Inferior parietal cortex (tissue), 1 donor: ENCODE data around the gene MBD6.
"Not testable (repeated sequence)": the region's sequence is repeated elsewhere in the genome, so short reads cannot be mapped to it uniquely, and the experiment has no call there.

Source experiments
- DNase-seq: peaks from one replicate; pipeline ENCODE4 v3.0.0-alpha.2; 2016; ENCODE audit errors: extremely low spot score

Gene MBD6

DNA sequence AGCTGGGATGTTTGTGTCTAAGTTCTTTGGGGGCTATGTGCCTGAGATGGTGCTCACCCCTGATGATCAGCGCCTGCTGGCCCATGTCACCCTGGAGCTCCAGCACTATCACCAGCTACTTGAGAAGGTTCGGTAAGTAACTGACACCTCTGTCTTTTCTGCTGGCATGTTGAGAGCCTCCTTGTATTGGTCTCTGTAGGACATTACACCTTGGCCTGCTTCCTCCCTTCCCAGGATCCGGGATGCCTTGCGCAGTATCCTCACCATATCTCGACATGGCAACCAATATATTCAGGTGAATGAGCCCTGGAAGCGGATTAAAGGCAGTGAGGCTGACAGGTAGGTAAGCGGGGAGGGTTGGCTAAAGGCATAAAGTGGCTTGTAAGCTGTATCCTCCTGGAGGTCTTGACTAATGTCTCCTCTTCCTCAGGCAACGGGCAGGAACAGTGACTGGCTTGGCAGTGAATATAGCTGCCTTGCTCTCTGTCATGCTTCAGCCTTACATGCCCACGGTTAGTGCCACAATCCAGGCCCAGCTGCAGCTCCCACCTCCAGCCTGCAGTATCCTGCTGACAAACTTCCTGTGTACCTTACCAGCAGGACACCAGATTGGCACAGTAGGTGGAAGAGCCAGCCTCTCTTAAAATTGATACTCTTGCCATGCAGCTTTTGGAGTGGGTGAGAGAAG, 7.8 kb upstream of the MBD6 start:
- no peak for DNase-seq

DNA sequence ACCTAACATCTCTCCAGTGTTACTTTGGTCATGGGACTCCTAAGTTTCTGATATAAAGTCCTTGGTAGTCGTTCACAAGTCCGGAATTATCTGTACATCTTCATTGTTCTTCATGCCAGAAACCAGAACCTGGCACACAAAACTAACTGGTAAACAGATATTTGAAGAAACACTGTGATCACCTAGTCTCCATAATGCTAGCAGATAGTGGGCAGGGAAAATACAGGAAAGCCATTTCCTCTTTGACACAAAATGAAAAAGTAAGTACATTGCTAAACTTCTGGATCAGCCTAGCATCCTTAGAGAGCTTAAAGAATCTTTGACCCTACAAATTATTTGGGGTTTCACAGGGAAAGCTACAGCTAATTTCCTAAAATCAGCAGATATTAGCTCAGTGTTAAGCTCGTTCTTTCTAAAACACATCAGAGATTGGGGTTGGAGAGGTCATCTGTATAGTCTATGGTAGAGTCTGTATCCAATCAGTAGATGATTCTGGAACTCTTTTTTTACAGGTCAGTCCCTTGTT, 7.2 kb upstream of the MBD6 start:
- no peak for DNase-seq

DNA sequence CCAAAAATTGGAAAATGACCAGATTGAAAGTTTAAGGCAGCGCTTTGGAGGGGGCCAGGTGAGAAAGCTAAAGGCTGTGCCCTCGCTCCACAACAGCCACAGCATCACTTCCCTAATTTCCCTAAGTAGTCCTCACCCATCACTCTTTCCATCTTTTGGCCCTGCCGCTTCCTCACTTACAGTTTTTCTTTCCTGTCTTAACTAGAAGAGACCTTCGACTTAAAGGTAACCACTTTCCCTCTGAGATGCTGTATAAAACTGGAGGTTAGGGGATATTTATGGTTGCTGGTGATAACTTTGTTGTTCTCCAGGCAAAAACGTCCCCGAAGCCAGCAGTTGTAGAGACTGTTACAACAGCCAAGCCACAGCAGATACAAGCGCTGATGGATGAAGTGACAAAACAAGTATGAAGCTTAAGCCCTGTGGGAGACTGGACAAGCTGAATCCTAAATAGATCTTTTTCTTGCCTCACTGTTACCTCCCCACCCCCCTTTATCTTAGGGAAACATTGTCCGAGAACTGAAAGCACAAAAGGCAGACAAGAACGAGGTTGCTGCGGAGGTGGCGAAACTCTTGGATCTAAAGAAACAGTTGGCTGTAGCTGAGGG, 6.6 kb upstream of the MBD6 start:
- DNase-seq = no peak

DNA sequence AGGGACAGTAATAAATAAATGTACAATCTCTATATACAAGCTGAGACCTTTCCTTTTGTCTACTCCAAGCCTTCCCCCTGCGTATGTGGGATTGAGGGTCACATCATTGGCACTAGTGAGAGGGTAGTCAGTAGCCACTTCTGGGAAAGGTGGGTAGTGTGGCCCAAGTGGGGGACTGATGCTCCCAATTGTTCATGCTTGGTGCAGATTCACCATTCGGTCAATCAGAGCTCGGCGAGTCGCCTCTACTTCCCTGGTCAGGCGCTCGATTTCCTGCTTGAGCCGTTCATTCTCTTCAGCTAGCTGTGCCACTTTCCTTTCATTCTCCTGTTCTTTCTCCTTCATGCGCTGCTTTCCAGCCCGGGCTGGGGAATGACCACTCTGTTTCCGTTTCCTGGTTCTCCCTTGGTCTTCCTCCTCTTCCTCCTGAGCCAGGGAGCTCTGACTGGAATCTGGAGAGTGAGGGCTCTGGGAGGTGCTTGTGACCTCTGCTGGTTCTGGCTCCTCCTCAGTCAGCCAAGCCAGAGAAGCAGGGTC, 5.9 kb upstream of the MBD6 start:
- no peak for DNase-seq

DNA sequence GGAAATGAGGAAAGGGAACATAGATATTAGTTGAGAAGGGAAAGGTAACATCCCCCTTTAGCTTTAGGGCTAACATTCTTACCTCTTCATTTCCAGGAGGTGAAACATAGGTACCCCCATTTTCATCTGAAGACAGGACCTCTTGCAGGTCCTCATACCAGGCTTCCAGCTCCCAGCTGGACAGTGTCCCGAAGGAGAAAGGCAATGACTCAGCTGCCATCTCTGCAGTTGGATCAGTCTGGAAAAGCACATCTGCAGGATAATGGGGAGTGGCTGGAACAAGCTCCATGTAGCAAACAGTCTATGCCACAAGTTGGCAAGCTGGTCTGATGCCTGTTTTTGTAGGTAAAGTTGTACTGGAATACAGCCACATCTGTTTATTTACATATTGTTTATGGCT, 5.4 kb upstream of the MBD6 start:
- DNase-seq = no peak

DNA sequence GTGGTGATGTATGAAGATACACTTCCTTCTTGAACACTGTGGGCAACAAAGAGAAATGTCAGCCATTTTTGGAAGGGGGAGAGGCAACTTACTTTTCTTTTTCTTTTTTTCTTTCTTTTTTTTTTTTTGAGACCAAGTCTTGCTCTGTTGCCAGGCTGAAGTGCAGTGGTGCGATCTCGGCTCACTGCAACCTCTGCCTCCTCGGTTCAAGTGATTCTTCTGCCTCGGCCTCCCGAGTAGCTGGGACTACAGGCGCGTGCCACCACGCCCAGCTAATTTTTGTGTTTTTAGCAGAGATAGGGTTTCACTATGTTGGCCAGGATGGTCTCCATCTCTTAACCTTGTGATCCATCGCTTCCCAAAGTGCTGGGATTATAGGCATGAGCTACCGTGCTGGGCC, 4.9 kb upstream of the MBD6 start:
- DNase-seq = not testable (repeated sequence)

DNA sequence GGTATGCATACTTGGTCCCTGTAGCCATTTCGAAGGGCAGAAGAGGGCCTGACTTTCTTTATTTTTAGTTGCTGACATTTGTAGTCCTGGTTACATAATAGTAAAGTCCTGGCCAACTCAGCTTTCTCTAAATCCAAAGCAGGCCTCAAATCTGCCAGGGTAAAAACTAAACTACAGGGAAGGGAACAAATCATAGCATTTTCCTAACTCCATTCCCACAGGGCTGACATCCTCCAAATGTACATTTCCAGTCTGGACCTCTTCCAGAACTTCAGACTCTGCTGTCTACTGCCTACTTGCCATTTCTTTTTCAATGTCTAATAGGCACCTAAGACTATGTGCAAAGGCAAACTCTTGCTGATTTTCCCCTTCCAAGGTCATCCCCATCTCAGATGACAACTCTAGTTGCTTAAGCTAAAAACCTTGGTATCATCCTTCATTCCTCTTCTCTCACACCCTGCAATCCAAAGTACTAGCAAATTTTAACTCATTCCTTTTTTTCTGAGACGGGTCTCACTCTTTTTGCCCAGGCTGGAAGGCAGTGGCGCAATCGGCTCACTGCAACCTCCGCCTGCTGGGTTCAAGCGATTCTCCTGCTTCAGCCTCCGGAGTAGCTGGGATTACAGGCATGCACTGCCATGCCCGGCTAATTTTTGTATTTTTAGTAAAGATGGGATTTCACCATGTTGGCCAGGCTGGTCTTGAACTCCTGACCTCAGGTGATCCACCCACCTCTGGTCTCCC, 4.3 kb upstream of the MBD6 start:
- DNase-seq = no peak

DNA sequence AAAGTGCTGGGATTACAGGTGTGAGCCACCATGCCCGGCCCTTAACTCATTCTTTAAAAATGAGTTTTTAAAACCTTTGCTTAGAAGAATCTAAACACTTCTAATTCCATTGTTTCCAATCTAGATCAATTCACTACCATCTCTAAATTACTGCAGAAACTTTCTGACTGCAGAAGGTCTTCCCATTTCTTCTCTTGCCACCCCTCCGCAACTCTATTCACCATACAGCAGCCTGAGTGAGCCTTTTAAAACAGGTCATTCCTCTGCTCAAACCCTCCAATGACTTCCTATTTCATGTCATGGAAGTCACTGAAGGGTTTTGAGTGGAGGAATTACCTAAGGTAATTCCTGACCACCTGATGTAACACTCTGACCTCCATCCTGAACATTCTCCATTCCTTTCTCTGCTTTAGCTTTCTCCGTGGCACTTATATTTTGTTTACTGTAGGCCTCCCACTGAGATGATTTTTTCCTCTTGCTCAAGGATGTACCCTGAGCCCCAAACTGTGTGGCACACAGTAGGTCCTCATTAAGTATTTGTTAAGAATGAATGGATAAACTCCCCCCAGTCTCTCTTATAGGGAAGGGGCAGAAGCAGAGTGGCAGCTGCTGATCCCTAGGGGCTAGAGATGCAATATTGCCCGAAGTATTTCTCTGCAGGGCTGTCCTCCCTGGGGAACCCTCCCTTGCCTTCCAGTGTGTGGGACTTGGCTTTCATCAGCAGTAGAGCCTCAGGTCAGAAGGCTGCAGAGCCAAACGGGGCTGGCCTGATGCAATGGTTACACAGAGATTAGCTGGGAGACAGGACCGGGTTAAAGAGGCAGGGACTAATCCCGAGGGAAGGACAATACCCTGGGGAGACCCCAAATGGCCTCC, 3.5 kb upstream of the MBD6 start:
- no peak for DNase-seq

DNA sequence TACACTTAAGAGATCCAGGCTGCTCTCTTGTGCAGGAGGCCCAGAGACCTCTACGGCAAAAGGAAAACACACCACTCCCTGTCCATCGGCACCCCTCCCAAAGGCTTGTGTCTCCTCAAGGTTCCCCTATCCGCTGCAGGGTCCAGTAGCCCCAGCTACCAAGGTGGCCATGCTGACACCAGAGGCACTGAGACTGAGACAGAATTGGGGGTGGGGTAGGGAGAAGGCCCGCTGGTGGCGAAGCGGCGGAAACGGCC, 2.9 kb upstream of the MBD6 start:
- no peak for DNase-seq

DNA sequence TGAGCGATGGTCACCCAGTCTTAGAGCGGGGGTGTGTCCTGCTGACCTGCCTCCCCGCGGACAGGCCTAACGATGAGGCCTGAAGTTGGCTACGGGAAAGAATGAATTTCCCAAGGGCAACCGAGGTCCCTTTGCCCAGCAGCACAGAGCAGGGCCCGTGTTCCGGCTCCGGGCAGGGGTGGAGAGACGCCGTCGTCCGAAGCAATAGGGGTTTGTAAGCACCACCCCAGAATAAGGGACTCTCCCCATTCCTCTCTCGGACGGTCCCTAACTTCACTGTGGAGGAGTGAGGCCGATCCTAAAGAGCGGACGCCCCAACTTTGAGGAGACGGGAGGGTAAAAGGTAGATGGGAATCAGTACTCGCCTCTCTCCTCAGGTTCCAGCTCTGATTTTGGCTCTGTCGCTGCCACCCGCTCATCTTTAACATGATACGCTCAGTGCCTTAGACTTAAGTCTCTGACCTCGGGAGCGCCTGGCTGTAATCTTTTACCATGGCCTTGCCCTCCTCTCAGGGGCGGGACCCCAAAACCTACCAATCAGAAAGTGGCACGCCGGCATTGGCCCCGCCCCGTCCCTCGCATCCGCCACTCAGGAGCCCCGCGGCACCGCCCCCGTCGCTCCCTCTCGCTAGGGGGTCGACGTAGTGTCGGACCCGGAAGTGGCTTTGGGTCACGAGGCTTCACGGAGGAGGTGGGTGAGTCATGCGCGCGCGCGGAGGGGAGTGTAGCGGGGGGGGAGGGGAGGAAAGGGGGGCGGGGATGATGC, 2.4 kb upstream of the MBD6 start, which contains the start of gene DDIT3:
Gene DDIT3, minus strand, starts transcription at position 462 of the 766 bp plus-strand sequence. CDS start 3,108 bp downstream, outside the sequence.
- peak; percentile 98 for DNase-seq

DNA sequence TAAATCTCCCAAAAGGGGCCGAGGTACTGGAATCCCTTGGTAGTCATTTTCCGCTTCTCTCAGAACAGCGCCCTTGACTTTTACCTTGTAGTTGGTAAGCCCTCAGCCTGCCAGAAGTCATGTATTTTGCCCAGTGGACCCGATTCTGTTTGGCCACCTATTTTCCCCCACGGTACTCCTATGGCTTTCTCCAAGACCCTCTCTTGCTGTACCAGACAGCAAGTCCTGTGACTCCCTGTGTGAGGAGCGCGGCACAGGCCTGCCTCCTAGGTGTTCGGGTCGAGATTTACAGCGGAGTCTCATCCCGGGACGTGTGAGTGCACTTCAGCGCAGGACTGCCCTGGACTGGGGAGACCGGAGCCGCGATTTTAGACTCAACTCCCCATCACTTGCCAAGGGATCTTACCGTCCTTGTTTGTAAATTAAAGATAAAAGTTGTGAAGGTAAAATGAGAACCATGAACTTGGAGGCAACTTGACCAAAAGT, 1.1 kb upstream of the MBD6 start:
- DNase-seq = peak; percentile 52

DNA sequence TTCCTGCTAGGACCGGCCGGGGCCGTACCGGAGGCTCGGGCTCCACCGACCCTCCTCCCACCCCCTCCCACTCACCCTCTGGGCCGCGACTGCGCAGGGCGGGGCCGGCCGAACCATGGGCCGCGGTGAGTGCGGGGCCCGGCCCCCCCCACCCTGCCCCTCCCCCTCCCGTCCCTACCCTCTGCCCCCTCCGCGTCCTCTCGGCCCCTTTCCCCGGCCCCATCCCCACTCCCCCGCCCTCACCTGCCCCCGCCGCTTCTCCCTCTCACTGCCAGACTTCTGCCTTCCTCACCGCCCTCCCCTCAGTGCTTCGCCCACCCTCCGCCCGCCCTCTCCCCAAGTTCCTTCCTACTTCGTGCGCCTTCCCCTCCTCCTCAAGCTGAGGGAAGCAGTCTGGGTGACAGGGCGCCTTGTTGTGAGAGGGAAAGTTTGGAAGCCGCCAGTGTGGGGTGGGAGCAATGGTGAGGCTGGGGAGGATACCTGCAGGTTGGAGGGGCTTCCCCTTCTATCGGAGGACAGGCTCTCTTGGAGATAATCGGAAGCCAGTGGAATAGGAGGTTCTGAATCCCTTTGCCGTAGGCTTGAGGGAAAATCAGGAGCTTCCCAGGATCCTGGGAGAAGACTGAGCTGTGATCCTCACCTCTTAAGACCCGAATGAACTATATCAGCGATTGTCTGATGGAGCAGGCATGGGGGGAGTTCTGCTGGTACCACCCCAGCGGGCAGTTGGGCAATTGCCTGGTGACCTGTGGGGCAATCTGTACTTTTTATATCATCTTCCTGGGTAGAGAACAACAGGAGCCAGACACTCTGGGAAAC, 472 bp downstream of the MBD6 start:
- no peak for DNase-seq

DNA sequence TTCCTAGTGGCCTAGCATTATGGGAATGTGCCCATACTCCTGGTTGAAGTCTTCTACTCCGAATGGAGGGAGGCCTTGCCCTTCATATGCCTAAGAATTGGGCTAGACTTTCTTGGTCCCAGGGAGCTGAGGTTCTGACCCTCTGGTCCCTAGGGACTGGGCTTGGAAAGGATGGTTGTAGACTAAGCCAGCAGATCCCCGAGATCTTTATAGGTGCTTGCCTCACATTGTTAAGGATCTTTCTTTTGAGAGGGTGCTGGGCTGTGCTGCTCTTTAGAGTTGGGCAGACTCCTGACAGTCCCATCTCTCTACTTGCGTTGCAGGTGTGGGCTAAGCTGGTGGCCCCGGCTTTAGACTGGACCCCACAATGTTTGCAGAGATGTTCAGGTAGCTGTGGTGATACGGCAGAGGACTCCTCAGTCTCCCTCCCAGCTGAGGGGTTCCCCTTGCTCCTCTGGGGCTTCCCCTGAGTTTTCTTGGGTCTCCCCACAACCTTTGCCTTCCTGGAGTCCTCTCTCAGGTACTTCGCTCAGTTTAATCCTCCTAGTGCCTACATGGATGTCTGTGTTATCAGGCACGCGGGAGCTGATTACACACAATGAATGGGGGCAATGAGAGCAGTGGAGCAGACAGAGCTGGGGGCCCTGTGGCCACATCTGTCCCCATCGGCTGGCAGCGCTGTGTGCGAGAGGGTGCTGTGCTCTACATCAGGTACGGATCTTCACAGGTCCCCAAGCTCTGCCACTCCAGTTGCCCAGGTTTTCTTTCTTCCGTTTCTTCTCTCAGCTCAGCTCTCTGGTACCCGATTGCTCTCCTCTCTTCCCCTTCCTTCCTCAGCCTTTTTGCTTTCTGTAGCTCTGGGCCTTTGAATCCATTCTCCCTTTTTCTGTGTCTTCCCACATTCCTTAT, 1.3 kb downstream of the MBD6 start:
- peak; percentile 3 for DNase-seq

DNA sequence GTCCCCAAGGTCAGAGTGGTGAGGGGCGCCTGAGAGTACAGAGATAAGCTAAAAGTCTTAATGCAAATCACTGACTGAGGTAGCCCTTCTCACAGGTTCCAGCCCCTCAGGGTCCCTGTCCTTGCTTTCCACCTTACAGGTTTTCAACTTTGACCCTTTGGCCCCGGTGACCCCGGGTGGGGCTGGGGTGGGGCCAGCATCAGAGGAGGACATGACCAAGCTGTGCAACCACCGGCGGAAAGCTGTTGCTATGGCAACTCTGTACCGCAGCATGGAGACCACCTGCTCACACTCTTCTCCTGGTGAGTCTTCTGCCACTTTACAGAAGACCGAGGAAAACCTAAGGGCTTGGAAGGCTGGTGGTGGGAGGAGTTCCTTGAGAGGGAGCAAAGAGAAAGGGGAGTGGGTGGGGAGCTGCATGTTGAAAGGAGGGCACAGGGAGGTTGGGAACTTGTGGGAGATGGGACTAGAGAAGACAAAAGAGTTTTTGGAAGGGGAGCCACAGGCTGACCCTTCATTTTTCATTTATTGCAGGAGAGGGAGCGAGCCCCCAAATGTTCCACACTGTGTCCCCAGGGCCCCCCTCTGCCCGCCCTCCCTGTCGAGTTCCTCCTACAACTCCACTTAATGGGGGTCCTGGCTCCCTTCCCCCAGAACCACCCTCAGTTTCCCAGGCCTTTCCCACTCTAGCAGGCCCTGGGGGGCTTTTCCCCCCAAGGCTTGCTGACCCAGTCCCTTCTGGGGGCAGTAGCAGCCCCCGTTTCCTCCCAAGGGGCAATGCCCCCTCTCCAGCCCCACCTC, 2.4 kb downstream of the MBD6 start:
- DNase-seq = no peak

DNA sequence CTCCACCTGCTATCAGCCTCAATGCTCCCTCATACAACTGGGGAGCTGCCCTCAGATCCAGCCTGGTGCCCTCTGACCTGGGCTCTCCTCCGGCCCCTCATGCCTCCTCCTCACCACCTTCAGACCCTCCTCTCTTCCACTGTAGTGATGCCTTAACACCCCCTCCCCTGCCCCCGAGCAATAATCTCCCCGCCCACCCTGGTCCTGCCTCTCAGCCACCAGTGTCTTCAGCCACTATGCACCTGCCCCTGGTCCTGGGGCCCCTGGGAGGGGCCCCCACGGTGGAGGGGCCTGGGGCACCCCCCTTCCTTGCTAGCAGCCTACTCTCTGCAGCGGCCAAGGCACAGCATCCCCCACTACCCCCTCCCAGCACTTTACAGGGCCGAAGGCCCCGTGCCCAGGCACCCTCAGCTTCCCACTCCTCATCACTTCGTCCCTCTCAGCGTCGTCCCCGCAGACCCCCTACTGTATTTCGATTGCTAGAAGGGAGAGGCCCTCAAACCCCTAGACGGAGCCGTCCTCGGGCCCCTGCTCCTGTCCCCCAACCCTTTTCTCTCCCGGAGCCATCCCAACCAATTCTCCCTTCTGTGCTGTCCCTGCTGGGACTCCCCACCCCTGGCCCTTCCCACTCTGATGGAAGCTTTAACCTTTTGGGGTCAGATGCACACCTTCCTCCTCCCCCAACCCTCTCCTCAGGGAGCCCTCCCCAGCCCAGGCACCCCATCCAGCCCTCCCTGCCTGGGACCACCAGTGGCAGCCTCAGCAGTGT, 3.2 kb downstream of the MBD6 start:
- no peak for DNase-seq

DNA sequence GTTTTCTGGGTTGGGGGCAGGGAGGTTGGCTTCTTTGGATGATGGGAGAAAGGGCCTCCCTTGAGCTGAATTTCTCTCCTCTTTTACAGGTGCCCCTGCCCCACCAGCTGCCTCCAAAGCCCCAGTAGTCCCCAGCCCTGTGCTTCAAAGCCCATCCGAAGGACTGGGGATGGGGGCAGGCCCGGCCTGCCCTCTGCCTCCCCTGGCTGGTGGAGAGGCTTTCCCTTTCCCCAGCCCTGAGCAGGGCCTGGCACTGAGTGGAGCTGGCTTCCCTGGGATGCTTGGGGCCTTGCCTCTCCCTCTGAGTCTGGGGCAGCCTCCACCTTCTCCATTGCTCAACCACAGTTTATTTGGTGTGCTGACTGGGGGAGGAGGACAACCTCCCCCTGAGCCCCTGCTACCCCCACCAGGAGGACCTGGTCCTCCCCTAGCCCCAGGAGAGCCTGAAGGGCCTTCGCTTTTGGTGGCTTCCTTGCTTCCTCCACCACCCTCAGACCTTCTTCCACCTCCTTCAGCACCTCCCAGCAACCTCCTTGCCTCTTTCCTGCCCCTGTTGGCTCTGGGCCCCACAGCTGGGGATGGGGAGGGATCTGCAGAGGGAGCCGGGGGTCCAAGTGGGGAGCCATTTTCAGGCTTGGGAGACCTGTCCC, 4.0 kb downstream of the MBD6 start:
- no peak for DNase-seq

DNA sequence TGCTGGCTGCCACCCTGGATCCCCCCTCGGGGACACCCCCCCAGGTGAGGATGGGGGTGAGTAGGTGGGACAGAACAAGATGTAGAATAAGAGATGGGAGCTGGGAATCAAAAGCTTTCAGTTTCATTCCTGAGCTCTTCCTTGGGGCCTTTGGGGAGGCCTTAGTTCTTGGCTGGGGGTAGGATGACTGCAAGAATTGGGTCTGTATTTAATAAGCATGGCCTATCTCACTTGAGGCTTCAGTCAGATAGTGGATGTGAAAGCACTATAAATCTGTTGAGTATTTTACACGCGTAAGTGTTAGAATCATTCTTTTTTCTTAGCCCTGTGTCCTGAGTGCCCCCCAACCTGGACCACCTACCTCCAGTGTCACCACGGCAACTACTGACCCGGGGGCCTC, 4.6 kb downstream of the MBD6 start:
- no peak for DNase-seq
